H1 (cell line): ENCODE results near the gene UMOD.

Experiments used
- ASH2L ChIP-seq: fragments of 200-600, 300-600 bp; sonication (generic); IDR thresholded peaks from one replicate; pipeline ENCODE4 v1.7.1; 2017; ENCODE audit warnings: low read length
- ATF3 ChIP-seq: IDR thresholded peaks from 2 replicates; pipeline ENCODE4 v1.6.1; 2011; ENCODE audit warnings: low read depth, mild to moderate bottlenecking, low read length; ENCODE audit not compliant: insufficient read depth
- CBX5 ChIP-seq: fragments of 300-800, 300-1000 bp; sonication (generic); IDR thresholded peaks from 2 replicates; pipeline ENCODE4 v1.7.1; 2016; ENCODE audit warnings: antibody characterized with exemption, low read length, low read depth
- POLR2A ChIP-seq, 2 experiments: IDR thresholded peaks; 1 replicate in 1 of 2; 2 replicates in 1 of 2; pipeline ENCODE4 v1.6.1; 2011; ENCODE audit warnings: low read depth in 2 of 2, low read length in 2 of 2, mild to moderate bottlenecking in 2 of 2; ENCODE audit errors: control extremely low read depth in 1 of 2
- RAD21 ChIP-seq, 2 experiments: IDR thresholded peaks in 1 of 2; conservative IDR thresholded peaks in 1 of 2; 2 replicates each; pipeline ENCODE4 v1.6.1; 2011; ENCODE audit warnings: low read depth in 2 of 2, low read length in 2 of 2, improper control_type of control experiment in 1 of 2, inconsistent platforms in 1 of 2, mild to moderate bottlenecking in 1 of 2, moderate library complexity in 1 of 2
- RXRA ChIP-seq: IDR thresholded peaks from 2 replicates; pipeline ENCODE4 v1.6.1; 2011; ENCODE audit warnings: low read depth, mild to moderate bottlenecking, low read length, moderate library complexity; ENCODE audit not compliant: insufficient read depth
- ZNF274 ChIP-seq: IDR thresholded peaks from 2 replicates; pipeline ENCODE4 v1.7.0; 2012; ENCODE audit warnings: low read length, borderline replicate concordance; ENCODE audit errors: extremely low read depth
- TF ChIP-seq, protein P1 (sequence below), 3 experiments: IDR thresholded peaks; 1 replicate in 2 of 3; 2 replicates in 1 of 3; pipeline versions ENCODE4 v1.5.1 to v1.6.1; 2011; ENCODE audit warnings: low read length in 3 of 3, mild to moderate bottlenecking in 3 of 3, inconsistent platforms in 2 of 3, low read depth in 1 of 3, moderate library complexity in 1 of 3; ENCODE audit not compliant: insufficient read depth in 1 of 3; ENCODE audit errors: control extremely low read depth in 1 of 3

DNA sequence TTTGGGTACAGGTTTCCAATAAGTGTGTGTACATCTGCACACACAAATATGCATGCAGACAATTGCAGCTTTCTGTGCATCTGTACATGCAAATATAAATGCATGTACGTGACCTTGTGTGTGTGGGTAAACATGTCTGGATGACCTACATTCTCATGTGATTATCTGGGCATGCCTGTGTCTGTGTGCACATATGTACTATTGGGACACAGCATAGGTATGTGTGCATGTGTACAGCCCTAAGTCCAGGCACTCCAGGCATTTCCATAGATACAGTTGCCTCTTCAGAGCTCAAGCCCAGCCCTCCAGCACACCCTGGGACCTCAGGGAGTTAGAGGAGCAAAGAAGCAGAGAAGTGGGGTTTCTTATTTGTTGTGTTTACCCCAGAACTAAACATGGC, 18.1 kb downstream of the UMOD start:
- TF ChIP-seq RXRA = no peak
- TF ChIP-seq RAD21 (IDR thresholded peaks at IDR 0.05 in 1 of 2, conservative IDR thresholded peaks at IDR 0.05 in 1 of 2; ENCODE audit: low read depth in 2 of 2, low read length in 2 of 2) = no peak
- TF ChIP-seq ASH2L = no peak
- TF ChIP-seq POLR2A (IDR thresholded peaks at IDR 0.05; ENCODE audit: control extremely low read depth in 1 of 2, low read depth in 2 of 2, low read length in 2 of 2) = no peak
- no peak for TF ChIP-seq ZNF274
- no peak for TF ChIP-seq ATF3
- no peak for TF ChIP-seq CBX5
- TF ChIP-seq, protein P1, sequence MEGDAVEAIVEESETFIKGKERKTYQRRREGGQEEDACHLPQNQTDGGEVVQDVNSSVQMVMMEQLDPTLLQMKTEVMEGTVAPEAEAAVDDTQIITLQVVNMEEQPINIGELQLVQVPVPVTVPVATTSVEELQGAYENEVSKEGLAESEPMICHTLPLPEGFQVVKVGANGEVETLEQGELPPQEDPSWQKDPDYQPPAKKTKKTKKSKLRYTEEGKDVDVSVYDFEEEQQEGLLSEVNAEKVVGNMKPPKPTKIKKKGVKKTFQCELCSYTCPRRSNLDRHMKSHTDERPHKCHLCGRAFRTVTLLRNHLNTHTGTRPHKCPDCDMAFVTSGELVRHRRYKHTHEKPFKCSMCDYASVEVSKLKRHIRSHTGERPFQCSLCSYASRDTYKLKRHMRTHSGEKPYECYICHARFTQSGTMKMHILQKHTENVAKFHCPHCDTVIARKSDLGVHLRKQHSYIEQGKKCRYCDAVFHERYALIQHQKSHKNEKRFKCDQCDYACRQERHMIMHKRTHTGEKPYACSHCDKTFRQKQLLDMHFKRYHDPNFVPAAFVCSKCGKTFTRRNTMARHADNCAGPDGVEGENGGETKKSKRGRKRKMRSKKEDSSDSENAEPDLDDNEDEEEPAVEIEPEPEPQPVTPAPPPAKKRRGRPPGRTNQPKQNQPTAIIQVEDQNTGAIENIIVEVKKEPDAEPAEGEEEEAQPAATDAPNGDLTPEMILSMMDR (IDR thresholded peaks at IDR 0.05; ENCODE audit: control extremely low read depth in 1 of 3, insufficient read depth in 1 of 3, low read depth in 1 of 3, low read length in 3 of 3) = no peak
